IMR-90 (cell line): ENCODE results near the gene SMIM44. TPM values are rescaled to one million over a fixed set of nuclear protein-coding genes. Genes with fewer than 3 reads are reported as not detected.

Experiments
- BHLHE40 ChIP-seq: fragments of 150-350 bp; IDR thresholded peaks from 2 replicates; pipeline ENCODE4 v1.6.1; 2016; ENCODE audit warnings: mild to moderate bottlenecking, low read depth, low read length
- CHD1 ChIP-seq: IDR thresholded peaks from 2 replicates; pipeline ENCODE4 v1.6.1; 2012; ENCODE audit warnings: low read depth, low read length, improper control_type of control experiment
- FOS ChIP-seq: fragments of 150-350 bp; IDR thresholded peaks from 2 replicates; pipeline ENCODE4 v1.6.1; 2016; ENCODE audit warnings: low read depth, low read length
- MAZ ChIP-seq: IDR thresholded peaks from 2 replicates; pipeline ENCODE4 v1.6.1; 2012; ENCODE audit warnings: low read depth, mild to moderate bottlenecking, low read length, improper control_type of control experiment, moderate library complexity, borderline replicate concordance
- MXI1 ChIP-seq: IDR thresholded peaks from 2 replicates; pipeline ENCODE4 v1.6.1; 2012; ENCODE audit warnings: low read depth, mild to moderate bottlenecking, low read length, moderate library complexity, borderline replicate concordance
- POLR2A ChIP-seq: IDR thresholded peaks from 2 replicates; pipeline ENCODE4 v1.6.1; 2012; ENCODE audit warnings: mild to moderate bottlenecking, low read depth, low read length
- RAD21 ChIP-seq: IDR thresholded peaks from 2 replicates; pipeline ENCODE4 v1.6.1; 2012; ENCODE audit warnings: low read length, improper control_type of control experiment
- RFX5 ChIP-seq: IDR thresholded peaks from 2 replicates; pipeline ENCODE4 v1.8.0; 2012; ENCODE audit warnings: low read depth, mild to moderate bottlenecking, low read length, moderate library complexity
- SMC3 ChIP-seq: fragments of 150-350 bp; IDR thresholded peaks from 2 replicates; pipeline ENCODE4 v1.6.1; 2016; ENCODE audit warnings: low read depth, mild to moderate bottlenecking, antibody characterized with exemption, low read length, moderate library complexity
- polyA plus RNA-seq, 3 experiments: library from polyadenylated mRNA; depleted of rRNA; stranded (reverse); fragments of >200 nt; gene quantifications; 2 replicates each; pipeline ENCODE4 v1.2.3, GENCODE V29; 2012; ENCODE audit warnings: low replicate concordance in 1 of 3
- total RNA-seq: library from RNA; depleted of rRNA; stranded (reverse); fragments of >200 nt; gene quantifications from 2 replicates; pipeline ENCODE4 v1.2.3, GENCODE V29; 2012
- TF ChIP-seq, protein P1 (sequence below): fragments of 150-350 bp; IDR thresholded peaks from 2 replicates; pipeline ENCODE4 v1.6.1; 2016; ENCODE audit warnings: low read depth, mild to moderate bottlenecking, low read length, moderate library complexity, borderline replicate concordance

SMIM44 gene
- total and polyA plus RNA-seq, 2 of the 4 experiments (the other 2 are of a cell fraction) = not detected

DNA sequence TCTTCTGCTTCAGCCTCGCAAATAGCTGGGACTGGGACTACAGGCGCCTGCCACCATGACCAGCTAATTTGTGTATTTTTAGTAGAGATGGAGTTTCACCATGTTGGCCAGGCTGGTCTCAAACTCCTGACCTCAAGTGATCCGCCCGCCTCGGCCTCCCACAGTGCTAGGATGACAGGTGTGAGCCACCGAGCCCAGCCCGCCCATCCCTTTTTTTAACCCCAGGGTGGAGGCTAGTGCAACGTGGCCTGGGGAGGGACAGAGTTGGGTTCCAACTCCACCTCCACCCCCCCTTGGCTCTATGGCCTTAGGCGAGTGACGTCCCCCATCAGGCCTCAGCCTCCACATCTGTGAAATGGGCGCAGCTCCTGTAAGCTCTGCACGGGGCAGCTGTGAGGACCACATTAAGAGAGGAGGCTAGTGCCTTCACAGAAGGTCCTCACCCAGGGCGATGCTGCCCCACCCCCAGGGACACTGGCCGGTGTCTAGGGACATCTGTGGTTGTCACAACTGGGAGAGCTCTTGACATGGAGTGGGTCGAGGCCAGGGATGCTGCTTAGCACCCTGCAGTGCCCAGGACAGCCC lies 40.7 kb downstream of the SMIM44 start (continued):
- TF ChIP-seq, protein P1, sequence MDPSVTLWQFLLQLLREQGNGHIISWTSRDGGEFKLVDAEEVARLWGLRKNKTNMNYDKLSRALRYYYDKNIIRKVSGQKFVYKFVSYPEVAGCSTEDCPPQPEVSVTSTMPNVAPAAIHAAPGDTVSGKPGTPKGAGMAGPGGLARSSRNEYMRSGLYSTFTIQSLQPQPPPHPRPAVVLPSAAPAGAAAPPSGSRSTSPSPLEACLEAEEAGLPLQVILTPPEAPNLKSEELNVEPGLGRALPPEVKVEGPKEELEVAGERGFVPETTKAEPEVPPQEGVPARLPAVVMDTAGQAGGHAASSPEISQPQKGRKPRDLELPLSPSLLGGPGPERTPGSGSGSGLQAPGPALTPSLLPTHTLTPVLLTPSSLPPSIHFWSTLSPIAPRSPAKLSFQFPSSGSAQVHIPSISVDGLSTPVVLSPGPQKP = no peak
- no peak for TF ChIP-seq POLR2A
- TF ChIP-seq FOS = no peak
- no peak for TF ChIP-seq RFX5
- no peak for TF ChIP-seq MXI1
- TF ChIP-seq SMC3 = no peak
- TF ChIP-seq MAZ = no peak
- TF ChIP-seq RAD21 = no peak
- no peak for TF ChIP-seq CHD1
- no peak for TF ChIP-seq BHLHE40
